Stimulated activated CD4-positive, alpha-beta T cell treated with anti-CD3 and anti-CD28 coated beads, TNF-alpha, amount 100 ng/mL, for 1 hour (primary cell): ENCODE results near the gene WNT6.

ENCODE experiments used
- DNase-seq, 3 donors: peaks; one replicate each; pipeline ENCODE4 v3.0.0-alpha.2; 2020; ENCODE audit warnings: low read depth in 3 of 3, low spot score in 1 of 3

The WNT6 gene

GRCh38 chr2:218857371-218858137 lies 2.1 kb upstream of the WNT6 start:
- DNase-seq = no peak

DNA sequence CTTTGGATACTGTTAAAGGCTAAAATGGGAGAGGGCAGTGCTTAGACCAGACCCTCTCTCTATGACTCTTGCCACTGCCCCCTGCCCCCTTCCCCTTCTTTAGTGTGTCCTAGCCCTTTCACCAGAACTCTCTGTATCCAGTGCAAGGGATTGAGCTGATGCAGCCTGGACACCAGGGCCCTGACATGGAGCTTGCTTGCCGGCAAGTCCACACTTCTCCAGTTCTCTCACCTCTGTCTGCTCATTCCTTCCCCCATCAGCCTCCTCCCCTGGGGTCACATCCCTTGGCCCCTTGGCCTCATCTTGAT lies 1.5 kb upstream of the WNT6 start:
- no peak for DNase-seq

DNA sequence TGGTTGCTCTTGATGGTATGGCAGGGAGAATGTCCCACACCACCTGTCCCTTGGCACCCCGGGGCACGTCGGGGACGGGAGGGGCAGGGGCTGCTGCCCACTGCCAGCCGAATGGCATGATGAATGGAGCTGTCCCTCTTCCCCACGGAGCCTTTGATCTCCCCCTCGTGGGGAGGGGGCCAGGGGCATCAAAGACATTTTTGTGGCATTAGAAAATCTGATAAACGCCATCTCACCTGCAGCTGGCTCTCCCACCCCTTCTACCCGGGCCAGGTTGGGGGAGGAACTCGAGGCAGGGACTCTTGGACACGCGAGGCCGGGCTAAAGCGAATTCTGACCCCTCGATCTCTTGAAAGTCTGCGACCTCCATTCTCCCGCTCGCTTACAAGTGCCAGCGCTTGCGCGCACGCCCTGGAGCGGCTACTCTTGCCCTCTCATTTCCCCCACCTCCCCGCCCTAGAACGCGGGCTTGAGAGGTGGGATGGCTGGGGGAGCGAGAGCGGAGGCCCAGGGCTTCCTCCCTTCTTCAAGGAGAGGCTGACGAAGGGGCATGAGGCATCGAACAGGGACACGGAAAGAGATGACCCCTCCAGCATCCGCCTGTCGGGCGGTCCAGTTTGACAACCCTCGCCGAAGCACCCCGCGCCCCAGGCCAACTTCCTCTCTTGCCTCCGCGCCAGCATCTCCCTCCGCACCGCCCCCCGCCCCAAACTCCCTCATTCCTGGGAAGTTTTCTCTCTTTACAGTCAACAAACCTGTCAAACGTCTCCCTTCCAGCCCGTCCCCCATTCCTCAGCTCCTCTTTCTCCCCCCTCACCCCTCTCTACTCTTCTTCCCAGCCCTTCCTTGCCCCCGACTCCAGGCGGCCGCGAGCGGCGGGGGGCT lies 692 bp upstream of the WNT6 start:
- no peak for DNase-seq

DNA sequence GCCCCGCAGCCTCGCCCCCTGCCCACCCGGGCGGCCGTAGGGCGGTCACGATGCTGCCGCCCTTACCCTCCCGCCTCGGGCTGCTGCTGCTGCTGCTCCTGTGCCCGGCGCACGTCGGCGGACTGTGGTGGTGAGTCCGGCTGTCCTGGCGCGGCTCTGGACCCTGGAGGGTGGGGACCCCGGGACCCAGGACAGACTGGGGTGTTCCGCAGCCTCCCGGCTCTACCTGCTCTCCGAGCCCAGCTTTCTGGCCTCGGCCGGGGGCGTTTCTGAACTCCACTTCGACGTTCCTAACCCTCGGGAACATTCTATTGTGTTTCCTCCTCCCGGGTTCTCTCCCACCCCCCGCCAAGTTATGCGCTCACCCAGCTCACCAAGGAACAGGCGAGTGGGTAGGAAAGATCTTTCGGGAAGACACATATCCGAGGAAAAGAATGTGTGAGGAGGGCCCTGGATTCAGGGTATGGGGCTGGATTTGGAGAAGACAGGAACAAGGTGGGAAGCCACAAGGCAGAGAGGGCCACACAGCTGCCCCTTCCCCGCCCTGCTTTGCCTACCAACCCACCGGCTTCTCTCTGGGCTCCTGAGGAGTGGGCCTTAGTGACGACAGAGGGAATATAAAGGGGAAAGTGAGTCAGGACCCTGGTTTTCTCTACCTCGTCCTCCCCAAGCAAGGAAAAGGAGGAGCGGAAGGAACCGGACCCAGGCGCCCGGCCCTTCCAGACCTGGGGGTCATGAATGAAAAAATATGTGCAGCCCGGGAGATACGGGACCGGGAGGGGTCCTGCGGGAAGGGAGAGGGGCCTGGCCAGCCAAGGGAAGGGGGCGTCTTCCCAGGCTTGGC lies 605 bp downstream of the WNT6 start:
- no peak for DNase-seq

GRCh38 chr2:218860950-218861381 lies 1.4 kb downstream of the WNT6 start:
- no peak for DNase-seq

DNA sequence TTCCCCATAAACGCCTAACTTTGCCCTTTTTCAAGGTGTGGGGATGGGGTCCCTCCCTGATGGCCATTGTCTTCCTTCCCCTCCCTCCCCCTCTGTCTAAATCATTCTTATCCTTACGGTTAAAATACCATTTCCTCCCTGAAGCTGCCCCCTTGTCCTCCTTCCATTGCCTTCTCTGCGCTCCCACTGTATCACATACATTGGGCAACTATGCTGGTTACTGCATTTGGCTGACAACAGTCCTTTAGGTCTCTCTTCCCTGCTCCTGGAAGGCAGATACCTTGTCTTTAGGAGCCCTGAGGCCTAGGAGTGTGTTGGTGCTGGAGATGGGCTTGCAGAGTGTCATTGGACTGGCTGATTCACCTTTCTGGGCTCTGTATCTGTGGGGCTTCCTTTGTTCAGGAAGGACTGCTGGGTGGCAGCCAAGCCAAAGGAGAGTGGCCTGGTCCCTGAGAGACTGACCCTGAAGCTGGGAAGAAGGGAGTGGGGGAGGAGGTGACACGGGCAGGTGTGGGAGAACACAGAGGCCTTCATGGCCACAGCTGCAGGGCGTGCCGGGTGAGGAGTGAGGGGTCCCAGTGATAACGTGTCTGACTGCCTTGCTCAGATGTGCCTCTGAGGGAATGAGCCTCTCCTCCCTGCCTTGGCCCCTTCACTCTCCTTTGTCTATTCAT lies 2.2 kb downstream of the WNT6 start:
- no peak for DNase-seq

DNA sequence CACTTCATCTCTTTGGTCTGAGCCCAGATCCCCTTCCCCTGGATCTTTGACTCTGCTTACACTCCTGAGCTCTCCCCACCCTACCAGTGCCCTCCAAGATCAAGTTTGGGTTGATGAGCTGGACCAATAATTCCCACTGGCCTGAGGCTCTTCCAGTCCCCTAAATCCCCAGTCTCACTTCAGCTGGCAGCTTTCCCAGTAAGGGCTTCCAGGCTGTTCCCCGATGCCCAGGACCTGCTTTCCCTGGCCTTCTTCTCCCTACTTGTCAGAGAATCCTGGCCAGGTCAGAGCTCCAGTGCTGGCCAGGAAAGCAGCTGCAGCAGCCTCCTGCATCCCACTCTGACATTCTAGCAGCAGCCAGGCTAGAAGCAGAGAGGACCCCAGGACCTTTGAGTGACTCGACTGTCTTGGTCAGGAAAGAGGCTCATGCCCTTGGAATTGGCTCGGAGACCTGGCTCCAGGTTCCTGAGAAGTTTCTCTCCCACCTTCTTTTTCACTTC lies 3.5 kb downstream of the WNT6 start:
- no peak for DNase-seq

DNA sequence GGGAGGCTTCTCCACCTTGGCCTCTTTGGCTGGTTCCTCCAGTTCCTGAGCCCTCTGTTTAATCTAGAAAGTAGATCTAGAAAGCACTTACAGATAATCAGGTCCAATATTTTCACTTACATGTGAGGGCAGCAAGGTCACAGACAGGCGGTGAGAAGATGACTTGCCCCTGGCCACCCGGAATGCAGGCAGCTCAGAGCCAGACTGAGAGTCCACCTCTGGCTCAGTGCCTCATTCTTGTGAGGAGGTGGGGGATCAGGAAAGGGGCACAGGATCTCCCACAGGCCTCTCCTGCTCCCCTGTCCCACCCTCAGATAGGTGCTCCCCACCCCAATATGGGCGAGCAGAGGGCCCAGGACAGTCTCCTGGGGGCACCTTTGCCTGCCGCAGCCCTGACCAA lies 5.8 kb downstream of the WNT6 start:
- DNase-seq = no peak

DNA sequence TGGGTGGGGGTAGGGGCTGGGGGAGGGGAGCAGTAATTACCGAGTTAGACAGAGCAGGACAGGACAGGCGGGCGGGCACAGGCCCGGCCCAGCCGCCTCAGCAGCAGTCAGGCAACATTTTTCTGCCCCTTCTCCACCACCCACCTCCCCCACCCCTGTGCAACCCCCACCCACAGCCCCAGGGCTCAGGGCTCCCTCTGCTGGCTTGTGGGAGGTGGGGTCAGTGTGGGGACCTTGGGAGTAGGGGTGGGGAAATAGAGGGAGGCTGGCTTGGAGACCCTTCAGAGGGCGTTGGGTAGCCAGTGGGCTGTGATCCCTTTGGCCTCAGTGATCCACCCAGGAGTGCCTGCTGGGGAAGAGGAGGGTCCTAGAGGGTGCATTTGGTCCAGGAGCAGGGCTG lies 6.4 kb downstream of the WNT6 start:
- DNase-seq = no peak

- DNase-seq = no peak
Observed at GRCh38 chr2:218867900-218868299, 8.3 kb downstream of the WNT6 start.

- no peak for DNase-seq
Observed at GRCh38 chr2:218869064-218869463, 9.5 kb downstream of the WNT6 start.

GRCh38 chr2:218870984-218871344 lies 11.4 kb downstream of the WNT6 start:
- no peak for DNase-seq

GRCh38 chr2:218871345-218872302 lies 12.0 kb downstream of the WNT6 start:
- DNase-seq = no peak

GRCh38 chr2:218872645-218873358 lies 13.2 kb downstream of the WNT6 start:
- DNase-seq = no peak

GRCh38 chr2:218873359-218874194 lies 14.0 kb downstream of the WNT6 start:
- no peak for DNase-seq

DNA sequence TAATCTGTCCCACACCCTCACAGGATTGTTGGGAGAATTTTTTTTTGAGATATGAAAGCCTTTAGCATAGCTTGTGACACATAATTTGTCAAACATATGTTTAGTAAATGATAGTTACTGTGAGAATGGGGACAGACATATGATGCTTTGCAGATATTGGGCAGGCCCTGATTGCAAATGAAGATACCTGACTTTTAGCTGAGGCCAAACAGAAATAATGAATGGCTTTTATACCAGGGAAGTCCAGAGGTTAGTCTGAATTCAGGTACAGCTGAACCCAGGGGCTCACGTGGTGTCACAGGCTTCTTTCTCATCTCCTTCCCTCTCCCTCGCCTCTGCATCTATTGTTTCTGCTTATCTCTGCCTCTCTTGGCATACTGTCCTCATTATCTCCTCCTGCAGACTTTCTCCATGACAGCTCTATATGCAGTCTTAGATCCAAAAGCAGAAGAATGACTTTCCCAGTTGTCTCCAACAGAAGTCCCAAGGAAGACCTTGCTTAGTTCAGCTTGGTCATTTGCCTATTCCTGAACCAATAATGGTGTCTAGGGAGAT lies 16.2 kb downstream of the WNT6 start:
- no peak for DNase-seq

- DNase-seq = peak in 2 of 3 donors; percentile 63 to 64
Observed at GRCh38 chr2:218876562-218877219, 17.1 kb downstream of the WNT6 start.
